ENCODE results near the gene PSMB2. TPM values are rescaled to one million over a fixed set of nuclear protein-coding genes. Genes with fewer than 3 reads are reported as not detected.

Gene PSMB2
- polyA plus RNA-seq, 1 donor from 2014 or later: 48.2 TPM

DNA sequence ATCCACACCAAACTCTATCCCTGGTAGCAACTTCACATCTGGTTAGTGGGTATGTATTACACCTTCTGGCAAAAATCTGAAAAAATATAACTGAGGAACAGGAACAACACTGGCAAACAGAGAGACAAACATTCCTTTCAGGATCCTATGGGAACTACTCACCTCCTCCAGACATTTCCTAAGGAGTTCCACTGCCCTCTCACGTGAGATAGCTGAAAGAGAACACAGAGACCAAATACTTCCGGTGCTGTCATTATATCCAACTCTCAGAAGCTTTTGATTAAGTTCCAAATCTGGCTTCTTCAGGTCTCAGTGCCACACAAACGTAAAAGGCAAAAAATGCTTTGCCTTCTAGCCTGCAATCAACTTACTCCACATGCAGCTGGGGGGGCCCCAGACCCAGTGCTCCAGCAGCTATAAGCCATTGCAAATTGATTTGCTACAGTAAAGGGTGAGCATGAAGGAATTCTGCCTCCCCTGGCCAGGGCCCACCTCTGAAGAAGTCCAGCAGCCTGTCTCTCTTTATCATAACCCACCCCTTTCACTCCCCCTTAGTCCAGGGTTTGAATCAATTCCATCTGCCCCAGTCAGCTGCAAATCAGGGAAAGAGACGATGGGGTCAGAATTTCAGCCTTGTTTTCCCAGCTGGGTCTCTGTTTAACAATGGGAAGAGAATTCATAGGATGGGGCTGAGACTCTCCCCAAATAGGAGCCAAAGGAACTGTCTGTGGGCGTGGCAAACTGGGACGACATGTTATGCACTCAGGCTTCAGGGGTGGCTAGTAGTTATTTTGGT is 36.1 kb downstream of the PSMB2 start:
- Histone ChIP-seq H3K27me3 (ENCODE audit: insufficient read depth, low read depth, low read length) (no peaks in the 10 kb centered on the region), H3K36me3 (ENCODE audit: insufficient read depth, low read length) (peaks cover 5% of the 10 kb centered on the region), H3K9ac (ENCODE audit: low read length) (no peak overlapping the region), H3K9me3 (ENCODE audit: low read length) (no peaks in the 10 kb centered on the region), H4K20me1 (ENCODE audit: insufficient read depth) (no peaks in the 10 kb centered on the region), H3K9me2 (ENCODE audit: insufficient read depth, low read length) (no peaks in the 10 kb centered on the region), H3F3A (ENCODE audit: insufficient read depth, low read length, poor library complexity, severe bottlenecking) (no peaks in the 10 kb centered on the region), H3K4me2 (ENCODE audit: low read length) (no peak overlapping the region), H3K27ac (ENCODE audit: low read length) (no peak overlapping the region), H3K4me3 (ENCODE audit: low read length) (no peak overlapping the region), H2AFZ (ENCODE audit: low read depth, low read length) (no peak overlapping the region), H3K79me2 (replicated peaks; ENCODE audit: insufficient read depth, low read length) (peaks cover 5% of the 10 kb centered on the region)
- TF ChIP-seq EP300 (conservative IDR thresholded peaks at IDR 0.05; ENCODE audit: poor library complexity, severe bottlenecking): no peak
- TF ChIP-seq RAD21 (conservative IDR thresholded peaks at IDR 0.05): no peak
- no peak for TF ChIP-seq EZH2 (IDR thresholded peaks at IDR 0.05; ENCODE audit: borderline replicate concordance, insufficient read depth, low read length, poor library complexity, severe bottlenecking)
- no peak for TF ChIP-seq TAF1 (IDR thresholded peaks at IDR 0.05; ENCODE audit: low read depth)
- no peak for TF ChIP-seq MXI1 (conservative IDR thresholded peaks at IDR 0.05; ENCODE audit: poor library complexity, severe bottlenecking)
- no peak for TF ChIP-seq SMC3 (conservative IDR thresholded peaks at IDR 0.05; ENCODE audit: poor library complexity)
- TF ChIP-seq, protein P1, sequence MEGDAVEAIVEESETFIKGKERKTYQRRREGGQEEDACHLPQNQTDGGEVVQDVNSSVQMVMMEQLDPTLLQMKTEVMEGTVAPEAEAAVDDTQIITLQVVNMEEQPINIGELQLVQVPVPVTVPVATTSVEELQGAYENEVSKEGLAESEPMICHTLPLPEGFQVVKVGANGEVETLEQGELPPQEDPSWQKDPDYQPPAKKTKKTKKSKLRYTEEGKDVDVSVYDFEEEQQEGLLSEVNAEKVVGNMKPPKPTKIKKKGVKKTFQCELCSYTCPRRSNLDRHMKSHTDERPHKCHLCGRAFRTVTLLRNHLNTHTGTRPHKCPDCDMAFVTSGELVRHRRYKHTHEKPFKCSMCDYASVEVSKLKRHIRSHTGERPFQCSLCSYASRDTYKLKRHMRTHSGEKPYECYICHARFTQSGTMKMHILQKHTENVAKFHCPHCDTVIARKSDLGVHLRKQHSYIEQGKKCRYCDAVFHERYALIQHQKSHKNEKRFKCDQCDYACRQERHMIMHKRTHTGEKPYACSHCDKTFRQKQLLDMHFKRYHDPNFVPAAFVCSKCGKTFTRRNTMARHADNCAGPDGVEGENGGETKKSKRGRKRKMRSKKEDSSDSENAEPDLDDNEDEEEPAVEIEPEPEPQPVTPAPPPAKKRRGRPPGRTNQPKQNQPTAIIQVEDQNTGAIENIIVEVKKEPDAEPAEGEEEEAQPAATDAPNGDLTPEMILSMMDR (IDR thresholded peaks at IDR 0.05; ENCODE audit: poor library complexity, severe bottlenecking): no peak
- TF ChIP-seq, protein P2, sequence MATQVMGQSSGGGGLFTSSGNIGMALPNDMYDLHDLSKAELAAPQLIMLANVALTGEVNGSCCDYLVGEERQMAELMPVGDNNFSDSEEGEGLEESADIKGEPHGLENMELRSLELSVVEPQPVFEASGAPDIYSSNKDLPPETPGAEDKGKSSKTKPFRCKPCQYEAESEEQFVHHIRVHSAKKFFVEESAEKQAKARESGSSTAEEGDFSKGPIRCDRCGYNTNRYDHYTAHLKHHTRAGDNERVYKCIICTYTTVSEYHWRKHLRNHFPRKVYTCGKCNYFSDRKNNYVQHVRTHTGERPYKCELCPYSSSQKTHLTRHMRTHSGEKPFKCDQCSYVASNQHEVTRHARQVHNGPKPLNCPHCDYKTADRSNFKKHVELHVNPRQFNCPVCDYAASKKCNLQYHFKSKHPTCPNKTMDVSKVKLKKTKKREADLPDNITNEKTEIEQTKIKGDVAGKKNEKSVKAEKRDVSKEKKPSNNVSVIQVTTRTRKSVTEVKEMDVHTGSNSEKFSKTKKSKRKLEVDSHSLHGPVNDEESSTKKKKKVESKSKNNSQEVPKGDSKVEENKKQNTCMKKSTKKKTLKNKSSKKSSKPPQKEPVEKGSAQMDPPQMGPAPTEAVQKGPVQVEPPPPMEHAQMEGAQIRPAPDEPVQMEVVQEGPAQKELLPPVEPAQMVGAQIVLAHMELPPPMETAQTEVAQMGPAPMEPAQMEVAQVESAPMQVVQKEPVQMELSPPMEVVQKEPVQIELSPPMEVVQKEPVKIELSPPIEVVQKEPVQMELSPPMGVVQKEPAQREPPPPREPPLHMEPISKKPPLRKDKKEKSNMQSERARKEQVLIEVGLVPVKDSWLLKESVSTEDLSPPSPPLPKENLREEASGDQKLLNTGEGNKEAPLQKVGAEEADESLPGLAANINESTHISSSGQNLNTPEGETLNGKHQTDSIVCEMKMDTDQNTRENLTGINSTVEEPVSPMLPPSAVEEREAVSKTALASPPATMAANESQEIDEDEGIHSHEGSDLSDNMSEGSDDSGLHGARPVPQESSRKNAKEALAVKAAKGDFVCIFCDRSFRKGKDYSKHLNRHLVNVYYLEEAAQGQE (IDR thresholded peaks at IDR 0.05; ENCODE audit: borderline replicate concordance): no peak
- no peak for TF ChIP-seq POLR2AphosphoS5 (IDR thresholded peaks at IDR 0.05)

- no peaks in the 10 kb centered on the region for H3K9me2 ChIP-seq (ENCODE audit: insufficient read depth, low read length)
- H3K4me2 ChIP-seq (ENCODE audit: low read length): no peak overlapping the region
- TF ChIP-seq SMC3 (conservative IDR thresholded peaks at IDR 0.05; ENCODE audit: poor library complexity) (no peak), MXI1 (conservative IDR thresholded peaks at IDR 0.05; ENCODE audit: poor library complexity, severe bottlenecking) (no peak), RAD21 (conservative IDR thresholded peaks at IDR 0.05) (no peak), EZH2 (IDR thresholded peaks at IDR 0.05; ENCODE audit: borderline replicate concordance, insufficient read depth, low read length, poor library complexity, severe bottlenecking) (no peak), POLR2AphosphoS5 (IDR thresholded peaks at IDR 0.05) (no peak), TAF1 (IDR thresholded peaks at IDR 0.05; ENCODE audit: low read depth) (no peak), EP300 (conservative IDR thresholded peaks at IDR 0.05; ENCODE audit: poor library complexity, severe bottlenecking) (no peak)
- TF ChIP-seq, protein P1 (IDR thresholded peaks at IDR 0.05; ENCODE audit: poor library complexity, severe bottlenecking): no peak
- TF ChIP-seq, protein P2 (IDR thresholded peaks at IDR 0.05; ENCODE audit: borderline replicate concordance): no peak
- H3K27ac ChIP-seq (ENCODE audit: low read length): no peak overlapping the region
- H3K79me2 ChIP-seq (replicated peaks; ENCODE audit: insufficient read depth, low read length): peaks cover 5% of the 10 kb centered on the region
- H3K9ac ChIP-seq (ENCODE audit: low read length): no peak overlapping the region
- no peaks in the 10 kb centered on the region for H3F3A ChIP-seq (ENCODE audit: insufficient read depth, low read length, poor library complexity, severe bottlenecking)
- H3K9me3 ChIP-seq (ENCODE audit: low read length): no peaks in the 10 kb centered on the region
- H3K4me3 ChIP-seq (ENCODE audit: low read length): no peak overlapping the region
- no peaks in the 10 kb centered on the region for H3K27me3 ChIP-seq (ENCODE audit: insufficient read depth, low read depth, low read length)
- H3K36me3 ChIP-seq (ENCODE audit: insufficient read depth, low read length): peaks cover 1% of the 10 kb centered on the region
- H4K20me1 ChIP-seq (ENCODE audit: insufficient read depth): no peaks in the 10 kb centered on the region
- no peak overlapping the region for H2AFZ ChIP-seq (ENCODE audit: low read depth, low read length)
Observed at GRCh38 chr1:35603941-35604340, 37.4 kb downstream of the PSMB2 start.

Data from neural cell (in vitro differentiated cells).